Temporal lobe (tissue), 1 donor: Measurements from ENCODE around the gene ALOX5AP. TPM values are rescaled to one million over a fixed set of nuclear protein-coding genes. Genes with fewer than 3 reads are reported as not detected.

Source experiments
- total RNA-seq: library from RNA; depleted of rRNA; stranded (reverse); fragments of >200 nt; gene quantifications from one replicate; pipeline ENCODE4 v1.2.3, GENCODE V29; 2014

ALOX5AP gene
- total RNA-seq, 1 donor from 2014 or later: 0.74 TPM

Other genes starting within 250 kb of the ALOX5AP start
- gene USPL1, start 117.6 kb upstream of the ALOX5AP start, total RNA-seq: 36.9 TPM
- gene MEDAG, start 170.7 kb downstream of the ALOX5AP start, total RNA-seq: 0.49 TPM
- 0.74 TPM for gene TEX26, start 197.1 kb downstream of the ALOX5AP start, total RNA-seq